ENCODE measurements around the gene ARHGAP1. TPM values are rescaled to one million over a fixed set of nuclear protein-coding genes. Genes with fewer than 3 reads are reported as not detected.

Gene ARHGAP1
- total RNA-seq, 1 donor from 2014 or later = 27.3 TPM

GRCh38 chr11:46643531-46643930 is 56.9 kb downstream of the ARHGAP1 start:
- DNase-seq (ENCODE audit: low read depth) = no peak

GRCh38 chr11:46642627-46643335 is 57.6 kb downstream of the ARHGAP1 start:
- DNase-seq (ENCODE audit: low read depth) = no peak

- no peak for DNase-seq (ENCODE audit: low read depth)
Observed at GRCh38 chr11:46641639-46642038, 58.8 kb downstream of the ARHGAP1 start.

- no peak for DNase-seq (ENCODE audit: low read depth)
Observed at GRCh38 chr11:46640036-46640788, 60.2 kb downstream of the ARHGAP1 start.

- no peak for DNase-seq (ENCODE audit: low read depth)
Observed at GRCh38 chr11:46639197-46639839, 61.1 kb downstream of the ARHGAP1 start.

- DNase-seq (ENCODE audit: low read depth) = no peak
Observed at GRCh38 chr11:46637546-46637945, 62.9 kb downstream of the ARHGAP1 start.

GRCh38 chr11:46635557-46636139 is 64.8 kb downstream of the ARHGAP1 start:
- no peak for DNase-seq (ENCODE audit: low read depth)

- no peak for DNase-seq (ENCODE audit: low read depth)
Observed at GRCh38 chr11:46633291-46634217, 66.9 kb downstream of the ARHGAP1 start.

- DNase-seq (ENCODE audit: low read depth) = no peak
Observed at GRCh38 chr11:46632502-46632901, 67.9 kb downstream of the ARHGAP1 start.

GRCh38 chr11:46631676-46632075 is 68.7 kb downstream of the ARHGAP1 start:
- no peak for DNase-seq (ENCODE audit: low read depth)

GRCh38 chr11:46630237-46630636 is 70.2 kb downstream of the ARHGAP1 start:
- no peak for DNase-seq (ENCODE audit: low read depth)

GRCh38 chr11:46628961-46629360 is 71.5 kb downstream of the ARHGAP1 start:
- peak; percentile 2 for DNase-seq (ENCODE audit: low read depth)

Other genes with a start within 250 kb of the ARHGAP1 start
- 18.7 and 30.9 TPM in 2 replicates for gene AMBRA1, start 106.6 kb downstream of the ARHGAP1 start, total RNA-seq
- gene HARBI1, start 83.4 kb downstream of the ARHGAP1 start, total RNA-seq = 2.7 and 4.3 TPM in 2 replicates
- gene ATG13, start 83.1 kb downstream of the ARHGAP1 start, total RNA-seq = 61.4 and 68.2 TPM in 2 replicates
- 8.8 and 10.3 TPM in 2 replicates for gene ZNF408, start 412 bp upstream of the ARHGAP1 start, total RNA-seq
- not detected in 2 replicates for gene F2, start 18.6 kb upstream of the ARHGAP1 start, total RNA-seq
- 63.8 and 68.0 TPM in 2 replicates for gene CKAP5, start 145.7 kb upstream of the ARHGAP1 start, total RNA-seq
- gene LRP4, start 217.9 kb upstream of the ARHGAP1 start, total RNA-seq = 7.6 and 9.6 TPM in 2 replicates
- gene CSTPP1, start 236.1 kb upstream of the ARHGAP1 start, total RNA-seq = 20.2 and 22.0 TPM in 2 replicates